H1 (cell line): ENCODE data around the gene ANAPC1.
"Not testable (repeated sequence)": the region's sequence is repeated elsewhere in the genome, so short reads cannot be mapped to it uniquely, and the experiment has no call there.

Experiments used
- EZH2 ChIP-seq: fragments of 200-600 bp; sonication (generic); IDR thresholded peaks from 2 replicates; pipeline ENCODE4 v1.7.1; 2012; ENCODE audit warnings: low read depth, mild to moderate bottlenecking, moderate library complexity, low read length, inconsistent platforms; ENCODE audit not compliant: severe bottlenecking
- POLR2AphosphoS5 ChIP-seq: IDR thresholded peaks from 2 replicates; pipeline ENCODE4 v1.6.1; 2011; ENCODE audit warnings: low read depth, low read length
- POU5F1 ChIP-seq: IDR thresholded peaks from 2 replicates; pipeline ENCODE4 v1.6.1; 2011; ENCODE audit warnings: low read depth, mild to moderate bottlenecking, low read length, moderate library complexity
- TBP ChIP-seq: IDR thresholded peaks from 2 replicates; pipeline ENCODE4 v1.6.1; 2011; ENCODE audit warnings: low read depth, low read length, improper control_type of control experiment
- YY1 ChIP-seq: IDR thresholded peaks from 2 replicates; pipeline ENCODE4 v1.6.1; 2011; ENCODE audit warnings: low read depth, mild to moderate bottlenecking, low read length
- TF ChIP-seq, protein P1 (sequence below), 3 experiments: IDR thresholded peaks; 1 replicate in 2 of 3; 2 replicates in 1 of 3; pipeline versions ENCODE4 v1.5.1 to v1.6.1; 2011; ENCODE audit warnings: low read length in 3 of 3, mild to moderate bottlenecking in 3 of 3, inconsistent platforms in 2 of 3, low read depth in 1 of 3, moderate library complexity in 1 of 3; ENCODE audit not compliant: insufficient read depth in 1 of 3; ENCODE audit errors: control extremely low read depth in 1 of 3
- TF ChIP-seq, protein P2 (sequence below): IDR thresholded peaks from 2 replicates; pipeline ENCODE4 v1.6.1; 2012; ENCODE audit warnings: inconsistent platforms

DNA sequence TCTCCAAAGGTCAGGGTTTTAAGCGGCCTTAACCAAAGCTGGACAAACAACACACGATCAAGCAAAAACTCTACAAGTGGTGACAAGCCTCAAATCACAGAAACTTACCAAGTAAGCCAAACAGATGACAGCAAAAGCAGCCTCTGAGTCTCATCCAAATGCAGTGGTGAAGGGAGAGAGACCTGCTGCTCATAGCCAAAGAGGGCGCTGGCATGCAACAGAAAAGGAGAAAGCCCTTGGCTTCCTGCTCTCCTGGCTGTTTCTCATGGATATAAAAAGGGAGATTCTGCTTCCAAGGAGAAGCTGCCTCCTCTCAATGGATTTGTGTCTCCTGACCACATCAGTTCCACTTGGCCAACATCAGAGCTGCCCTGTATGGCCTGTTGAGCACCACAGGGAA, 142.5 kb downstream of the ANAPC1 start:
- TF ChIP-seq, protein P1, sequence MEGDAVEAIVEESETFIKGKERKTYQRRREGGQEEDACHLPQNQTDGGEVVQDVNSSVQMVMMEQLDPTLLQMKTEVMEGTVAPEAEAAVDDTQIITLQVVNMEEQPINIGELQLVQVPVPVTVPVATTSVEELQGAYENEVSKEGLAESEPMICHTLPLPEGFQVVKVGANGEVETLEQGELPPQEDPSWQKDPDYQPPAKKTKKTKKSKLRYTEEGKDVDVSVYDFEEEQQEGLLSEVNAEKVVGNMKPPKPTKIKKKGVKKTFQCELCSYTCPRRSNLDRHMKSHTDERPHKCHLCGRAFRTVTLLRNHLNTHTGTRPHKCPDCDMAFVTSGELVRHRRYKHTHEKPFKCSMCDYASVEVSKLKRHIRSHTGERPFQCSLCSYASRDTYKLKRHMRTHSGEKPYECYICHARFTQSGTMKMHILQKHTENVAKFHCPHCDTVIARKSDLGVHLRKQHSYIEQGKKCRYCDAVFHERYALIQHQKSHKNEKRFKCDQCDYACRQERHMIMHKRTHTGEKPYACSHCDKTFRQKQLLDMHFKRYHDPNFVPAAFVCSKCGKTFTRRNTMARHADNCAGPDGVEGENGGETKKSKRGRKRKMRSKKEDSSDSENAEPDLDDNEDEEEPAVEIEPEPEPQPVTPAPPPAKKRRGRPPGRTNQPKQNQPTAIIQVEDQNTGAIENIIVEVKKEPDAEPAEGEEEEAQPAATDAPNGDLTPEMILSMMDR (IDR thresholded peaks at IDR 0.05; ENCODE audit: control extremely low read depth in 1 of 3, insufficient read depth in 1 of 3, low read depth in 1 of 3, low read length in 3 of 3): not testable (repeated sequence)
- TF ChIP-seq EZH2, TBP, POU5F1, POLR2AphosphoS5, YY1: not testable (repeated sequence)
- TF ChIP-seq, protein P2, sequence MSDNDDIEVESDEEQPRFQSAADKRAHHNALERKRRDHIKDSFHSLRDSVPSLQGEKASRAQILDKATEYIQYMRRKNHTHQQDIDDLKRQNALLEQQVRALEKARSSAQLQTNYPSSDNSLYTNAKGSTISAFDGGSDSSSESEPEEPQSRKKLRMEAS: not testable (repeated sequence)
